Measurements from ENCODE around the gene FAM43B.

Gene FAM43B

GRCh38 chr1:20555025-20555757 lies 2.8 kb downstream of the FAM43B start:
- Histone ChIP-seq H3K4ac (ENCODE audit: low read depth, low read length) (no peak overlapping the region), H4K8ac (ENCODE audit: low read depth, low read length) (no peak overlapping the region), H3K27ac (ENCODE audit: low read depth, low read length) (no peak overlapping the region), H3K9ac (ENCODE audit: low read length) (no peak overlapping the region), H3K79me2 (ENCODE audit: control insufficient read depth, insufficient read depth, low read length) (no peaks in the 10 kb centered on the region), H3K4me3 (ENCODE audit: low read length) (no peak overlapping the region), H3K4me2 (ENCODE audit: low read length) (no peak overlapping the region), H3K4me1 (ENCODE audit: control insufficient read depth, low read depth, low read length) (no peaks in the 10 kb centered on the region), H2BK15ac (replicated peaks; ENCODE audit: low read depth) (no peak overlapping the region), H3K27me3 (ENCODE audit: insufficient read depth, low read length, poor library complexity) (peaks cover 32% of the 10 kb centered on the region), H3K36me3 (ENCODE audit: control insufficient read depth, insufficient read depth, low read length) (no peaks in the 10 kb centered on the region), H3K23ac (ENCODE audit: low read length) (no peak overlapping the region), H3K79me1 (ENCODE audit: low read length) (no peaks in the 10 kb centered on the region), H2BK120ac (ENCODE audit: low read depth, low read length) (no peak overlapping the region), H2AK5ac (ENCODE audit: low read length) (no peak overlapping the region), H3K18ac (ENCODE audit: low read length) (no peak overlapping the region), H2BK5ac (ENCODE audit: low read length) (no peak overlapping the region), H4K5ac (ENCODE audit: low read length) (no peak overlapping the region), H3K56ac (ENCODE audit: low read length) (no peak overlapping the region)
- no peak for DNase-seq
- WGBS (ENCODE audit: extremely low coverage, insufficient coverage, low lambda C conversion rate), result no CpG with 5 or more reads among the region's 7 CpGs

- no peak overlapping the region for H3K23ac ChIP-seq (ENCODE audit: low read length)
- no peak overlapping the region for H3K9ac ChIP-seq (ENCODE audit: low read length)
- H3K79me1 ChIP-seq (ENCODE audit: low read length), result no peaks in the 10 kb centered on the region
- no peak overlapping the region for H2AK5ac ChIP-seq (ENCODE audit: low read length)
- peaks cover 32% of the 10 kb centered on the region for H3K27me3 ChIP-seq (ENCODE audit: insufficient read depth, low read length, poor library complexity)
- H3K4ac ChIP-seq (ENCODE audit: low read depth, low read length), result no peak overlapping the region
- DNase-seq, result no peak
- H4K8ac ChIP-seq (ENCODE audit: low read depth, low read length), result no peak overlapping the region
- no peaks in the 10 kb centered on the region for H3K36me3 ChIP-seq (ENCODE audit: control insufficient read depth, insufficient read depth, low read length)
- no peak overlapping the region for H2BK120ac ChIP-seq (ENCODE audit: low read depth, low read length)
- no peaks in the 10 kb centered on the region for H3K79me2 ChIP-seq (ENCODE audit: control insufficient read depth, insufficient read depth, low read length)
- no peak overlapping the region for H3K4me3 ChIP-seq (ENCODE audit: low read length)
- no peak overlapping the region for H3K4me2 ChIP-seq (ENCODE audit: low read length)
- H4K5ac ChIP-seq (ENCODE audit: low read length), result no peak overlapping the region
- no CpG with 5 or more reads among the region's 4 CpGs for WGBS (ENCODE audit: extremely low coverage, insufficient coverage, low lambda C conversion rate)
- no peak overlapping the region for H2BK15ac ChIP-seq (replicated peaks; ENCODE audit: low read depth)
- H3K18ac ChIP-seq (ENCODE audit: low read length), result no peak overlapping the region
- H3K4me1 ChIP-seq (ENCODE audit: control insufficient read depth, low read depth, low read length), result no peaks in the 10 kb centered on the region
- no peak overlapping the region for H3K27ac ChIP-seq (ENCODE audit: low read depth, low read length)
- H2BK5ac ChIP-seq (ENCODE audit: low read length), result no peak overlapping the region
- no peak overlapping the region for H3K56ac ChIP-seq (ENCODE audit: low read length)
These were observed 3.4 kb downstream of the FAM43B start for GRCh38 chr1:20555758-20556120.

- no peak overlapping the region for H3K9ac ChIP-seq (ENCODE audit: low read length)
- no peaks in the 10 kb centered on the region for H3K79me2 ChIP-seq (ENCODE audit: control insufficient read depth, insufficient read depth, low read length)
- DNase-seq, result no peak
- H2BK5ac ChIP-seq (ENCODE audit: low read length), result no peak overlapping the region
- peaks cover 25% of the 10 kb centered on the region for H3K27me3 ChIP-seq (ENCODE audit: insufficient read depth, low read length, poor library complexity)
- no peak overlapping the region for H3K18ac ChIP-seq (ENCODE audit: low read length)
- no peak overlapping the region for H4K8ac ChIP-seq (ENCODE audit: low read depth, low read length)
- H3K23ac ChIP-seq (ENCODE audit: low read length), result no peak overlapping the region
- no peak overlapping the region for H3K56ac ChIP-seq (ENCODE audit: low read length)
- H3K36me3 ChIP-seq (ENCODE audit: control insufficient read depth, insufficient read depth, low read length), result no peaks in the 10 kb centered on the region
- H3K4me3 ChIP-seq (ENCODE audit: low read length), result no peak overlapping the region
- no peaks in the 10 kb centered on the region for H3K4me1 ChIP-seq (ENCODE audit: control insufficient read depth, low read depth, low read length)
- no peak overlapping the region for H3K4me2 ChIP-seq (ENCODE audit: low read length)
- H2AK5ac ChIP-seq (ENCODE audit: low read length), result no peak overlapping the region
- no CpG with 5 or more reads among the region's 5 CpGs for WGBS (ENCODE audit: extremely low coverage, insufficient coverage, low lambda C conversion rate)
- H2BK120ac ChIP-seq (ENCODE audit: low read depth, low read length), result no peak overlapping the region
- no peak overlapping the region for H2BK15ac ChIP-seq (replicated peaks; ENCODE audit: low read depth)
- no peak overlapping the region for H3K27ac ChIP-seq (ENCODE audit: low read depth, low read length)
- H3K4ac ChIP-seq (ENCODE audit: low read depth, low read length), result no peak overlapping the region
- H4K5ac ChIP-seq (ENCODE audit: low read length), result no peak overlapping the region
- H3K79me1 ChIP-seq (ENCODE audit: low read length), result no peaks in the 10 kb centered on the region
These were observed 5.8 kb downstream of the FAM43B start for GRCh38 chr1:20558191-20558590.

GRCh38 chr1:20560966-20561365 lies 8.6 kb downstream of the FAM43B start:
- H3K79me2 ChIP-seq (ENCODE audit: control insufficient read depth, insufficient read depth, low read length), result no peaks in the 10 kb centered on the region
- no peaks in the 10 kb centered on the region for H3K27me3 ChIP-seq (ENCODE audit: insufficient read depth, low read length, poor library complexity)
- H3K4me3 ChIP-seq (ENCODE audit: low read length), result no peak overlapping the region
- no peak overlapping the region for H2BK15ac ChIP-seq (replicated peaks; ENCODE audit: low read depth)
- no peaks in the 10 kb centered on the region for H3K4me1 ChIP-seq (ENCODE audit: control insufficient read depth, low read depth, low read length)
- H4K8ac ChIP-seq (ENCODE audit: low read depth, low read length), result no peak overlapping the region
- no peaks in the 10 kb centered on the region for H3K79me1 ChIP-seq (ENCODE audit: low read length)
- H3K18ac ChIP-seq (ENCODE audit: low read length), result no peak overlapping the region
- H3K4me2 ChIP-seq (ENCODE audit: low read length), result no peak overlapping the region
- no peak overlapping the region for H3K56ac ChIP-seq (ENCODE audit: low read length)
- no peak overlapping the region for H2BK5ac ChIP-seq (ENCODE audit: low read length)
- H2AK5ac ChIP-seq (ENCODE audit: low read length), result no peak overlapping the region
- H3K27ac ChIP-seq (ENCODE audit: low read depth, low read length), result no peak overlapping the region
- H3K36me3 ChIP-seq (ENCODE audit: control insufficient read depth, insufficient read depth, low read length), result no peaks in the 10 kb centered on the region
- no peak overlapping the region for H3K9ac ChIP-seq (ENCODE audit: low read length)
- no peak overlapping the region for H3K4ac ChIP-seq (ENCODE audit: low read depth, low read length)
- H2BK120ac ChIP-seq (ENCODE audit: low read depth, low read length), result no peak overlapping the region
- no peak for DNase-seq
- no CpG with 5 or more reads among the region's 1 CpG for WGBS (ENCODE audit: extremely low coverage, insufficient coverage, low lambda C conversion rate)
- no peak overlapping the region for H3K23ac ChIP-seq (ENCODE audit: low read length)
- H4K5ac ChIP-seq (ENCODE audit: low read length), result no peak overlapping the region

GRCh38 chr1:20565234-20565633 lies 12.9 kb downstream of the FAM43B start:
- no CpG with 5 or more reads among the region's 4 CpGs for WGBS (ENCODE audit: extremely low coverage, insufficient coverage, low lambda C conversion rate)

GRCh38 chr1:20569523-20570098 lies 17.2 kb downstream of the FAM43B start:
- H3K79me1 ChIP-seq (ENCODE audit: low read length), result no peaks in the 10 kb centered on the region
- H3K4me3 ChIP-seq (ENCODE audit: low read length), result no peak overlapping the region
- WGBS (ENCODE audit: extremely low coverage, insufficient coverage, low lambda C conversion rate), result no CpG with 5 or more reads among the region's 4 CpGs
- H2BK15ac ChIP-seq (replicated peaks; ENCODE audit: low read depth), result no peak overlapping the region
- no peak overlapping the region for H3K27ac ChIP-seq (ENCODE audit: low read depth, low read length)
- H2AK5ac ChIP-seq (ENCODE audit: low read length), result no peak overlapping the region
- H3K27me3 ChIP-seq (ENCODE audit: insufficient read depth, low read length, poor library complexity), result no peaks in the 10 kb centered on the region
- H3K4me1 ChIP-seq (ENCODE audit: control insufficient read depth, low read depth, low read length), result no peaks in the 10 kb centered on the region
- no peaks in the 10 kb centered on the region for H3K36me3 ChIP-seq (ENCODE audit: control insufficient read depth, insufficient read depth, low read length)
- H3K18ac ChIP-seq (ENCODE audit: low read length), result no peak overlapping the region
- no peak overlapping the region for H3K4me2 ChIP-seq (ENCODE audit: low read length)
- no peak overlapping the region for H4K5ac ChIP-seq (ENCODE audit: low read length)
- H3K56ac ChIP-seq (ENCODE audit: low read length), result no peak overlapping the region
- H3K4ac ChIP-seq (ENCODE audit: low read depth, low read length), result no peak overlapping the region
- H3K9ac ChIP-seq (ENCODE audit: low read length), result no peak overlapping the region
- no peaks in the 10 kb centered on the region for H3K79me2 ChIP-seq (ENCODE audit: control insufficient read depth, insufficient read depth, low read length)
- H2BK120ac ChIP-seq (ENCODE audit: low read depth, low read length), result no peak overlapping the region
- H4K8ac ChIP-seq (ENCODE audit: low read depth, low read length), result no peak overlapping the region
- no peak for DNase-seq
- no peak overlapping the region for H3K23ac ChIP-seq (ENCODE audit: low read length)
- H2BK5ac ChIP-seq (ENCODE audit: low read length), result no peak overlapping the region

More at GRCh38 chr1:20565234-20565633, 12.9 kb downstream of the FAM43B start:
- no peaks in the 10 kb centered on the region for H3K79me2 ChIP-seq (ENCODE audit: control insufficient read depth, insufficient read depth, low read length)
- no peak for DNase-seq
- no peak overlapping the region for H3K18ac ChIP-seq (ENCODE audit: low read length)
- no peak overlapping the region for H2BK120ac ChIP-seq (ENCODE audit: low read depth, low read length)
- H3K79me1 ChIP-seq (ENCODE audit: low read length), result no peaks in the 10 kb centered on the region
- H3K9ac ChIP-seq (ENCODE audit: low read length), result no peak overlapping the region
- H3K23ac ChIP-seq (ENCODE audit: low read length), result no peak overlapping the region
- H4K8ac ChIP-seq (ENCODE audit: low read depth, low read length), result no peak overlapping the region
- H3K4ac ChIP-seq (ENCODE audit: low read depth, low read length), result no peak overlapping the region
- H3K27ac ChIP-seq (ENCODE audit: low read depth, low read length), result no peak overlapping the region
- H3K56ac ChIP-seq (ENCODE audit: low read length), result no peak overlapping the region
- no peak overlapping the region for H4K5ac ChIP-seq (ENCODE audit: low read length)
- H3K27me3 ChIP-seq (ENCODE audit: insufficient read depth, low read length, poor library complexity), result no peaks in the 10 kb centered on the region
- H3K4me1 ChIP-seq (ENCODE audit: control insufficient read depth, low read depth, low read length), result no peaks in the 10 kb centered on the region
- no peak overlapping the region for H3K4me3 ChIP-seq (ENCODE audit: low read length)
- H2BK5ac ChIP-seq (ENCODE audit: low read length), result no peak overlapping the region
- no peaks in the 10 kb centered on the region for H3K36me3 ChIP-seq (ENCODE audit: control insufficient read depth, insufficient read depth, low read length)
- no peak overlapping the region for H3K4me2 ChIP-seq (ENCODE audit: low read length)
- no peak overlapping the region for H2AK5ac ChIP-seq (ENCODE audit: low read length)
- H2BK15ac ChIP-seq (replicated peaks; ENCODE audit: low read depth), result no peak overlapping the region
